DMS114 treated with DMSO at 0.1 percent for 48 hours (cell line): ENCODE measurements around the gene CDC37L1.
A peak's percentile ranks its signal among the peaks of the same experiment; 100 is the strongest.
"Not testable (repeated sequence)": the region's sequence is repeated elsewhere in the genome, so short reads cannot be mapped to it uniquely, and the experiment has no call there.

Source experiments
- DNase-seq: peaks from one replicate; lab custom pipeline; 2025; ENCODE audit not compliant: unreplicated experiment; lab: John Stamatoyannopoulos, UW

Gene CDC37L1

DNA sequence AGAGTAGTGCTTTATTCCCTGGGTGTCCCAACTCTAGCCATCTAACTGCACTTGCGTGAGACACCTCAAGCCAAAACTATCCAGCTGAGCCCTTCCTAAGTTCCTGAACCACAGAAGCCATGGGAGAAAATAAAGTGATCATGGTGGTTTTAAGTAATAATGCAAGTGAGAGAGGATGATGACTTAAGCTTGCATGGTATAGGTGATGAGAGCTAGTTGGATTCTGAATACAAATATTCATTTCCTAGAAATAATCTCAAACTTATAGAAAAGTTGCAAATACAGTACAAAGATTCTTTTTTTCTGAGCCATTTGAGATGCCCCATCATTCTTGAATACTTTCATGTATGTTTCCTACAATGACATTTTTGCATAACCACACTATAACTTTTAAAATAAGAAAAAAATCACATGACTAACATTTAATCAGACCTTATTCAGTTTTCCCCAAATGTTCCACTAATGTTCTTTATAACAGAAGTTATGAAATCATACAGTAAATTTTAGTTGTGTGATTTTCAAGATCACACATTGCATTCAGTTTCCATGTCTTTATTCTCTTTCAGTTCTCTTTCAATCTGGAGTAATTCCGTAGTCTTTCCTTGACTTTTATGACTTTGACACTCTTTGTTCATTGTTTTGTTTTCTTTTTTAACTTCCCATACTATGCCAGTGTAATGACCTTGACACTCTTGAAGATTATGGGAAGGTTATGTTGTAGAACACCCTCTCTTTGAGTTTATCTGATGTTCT lies 67.1 kb downstream of the CDC37L1 start:
- no peak for DNase-seq

DNA sequence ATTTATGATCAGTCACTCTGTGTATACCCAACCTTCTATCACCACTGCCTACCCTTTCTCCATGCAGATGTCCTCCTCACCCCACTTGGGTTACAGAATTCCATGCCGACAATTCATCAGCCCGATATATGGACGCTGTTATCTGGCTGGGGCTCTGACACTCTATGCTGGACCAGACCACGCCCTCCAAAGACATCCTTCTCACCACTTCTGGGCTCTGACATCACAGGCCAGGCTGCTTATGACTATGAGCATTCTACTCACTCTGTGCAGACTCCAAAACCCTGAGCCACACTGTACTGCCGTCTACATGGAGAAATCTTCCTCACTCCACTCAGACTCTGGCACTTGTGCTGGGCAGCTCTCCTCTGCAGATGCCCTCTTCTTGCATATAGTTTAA lies 69.2 kb downstream of the CDC37L1 start:
- DNase-seq: no peak

DNA sequence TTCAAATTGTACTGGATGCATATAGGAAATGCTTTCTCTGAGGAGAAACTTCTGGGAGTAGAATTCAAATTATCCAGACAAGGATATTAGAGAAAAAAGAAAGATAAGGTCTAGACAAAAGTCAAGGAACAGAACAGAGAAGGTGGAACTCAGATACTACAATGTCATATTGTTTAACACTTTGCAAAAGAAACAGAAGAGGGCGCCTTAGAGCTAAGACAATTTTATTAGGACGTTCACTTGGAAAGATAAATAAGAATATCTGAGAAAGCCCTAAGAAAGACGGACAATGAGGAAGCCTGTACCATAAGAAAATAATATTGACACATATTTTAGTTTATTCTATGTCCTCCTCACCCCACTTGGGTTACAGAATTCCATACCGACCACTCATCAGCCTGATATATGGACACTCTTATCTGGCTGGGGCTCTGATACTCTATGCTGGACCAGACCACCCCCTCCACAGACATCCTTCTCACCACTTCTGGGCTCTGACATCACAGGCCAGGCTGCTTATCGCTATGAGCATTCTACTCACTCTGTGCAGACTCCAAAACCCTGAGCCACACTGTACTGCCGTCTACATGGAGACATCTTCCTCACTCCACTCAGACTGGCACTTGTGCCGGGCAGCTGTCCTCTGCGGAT lies 70.8 kb downstream of the CDC37L1 start:
- DNase-seq: peak; percentile 2

DNA sequence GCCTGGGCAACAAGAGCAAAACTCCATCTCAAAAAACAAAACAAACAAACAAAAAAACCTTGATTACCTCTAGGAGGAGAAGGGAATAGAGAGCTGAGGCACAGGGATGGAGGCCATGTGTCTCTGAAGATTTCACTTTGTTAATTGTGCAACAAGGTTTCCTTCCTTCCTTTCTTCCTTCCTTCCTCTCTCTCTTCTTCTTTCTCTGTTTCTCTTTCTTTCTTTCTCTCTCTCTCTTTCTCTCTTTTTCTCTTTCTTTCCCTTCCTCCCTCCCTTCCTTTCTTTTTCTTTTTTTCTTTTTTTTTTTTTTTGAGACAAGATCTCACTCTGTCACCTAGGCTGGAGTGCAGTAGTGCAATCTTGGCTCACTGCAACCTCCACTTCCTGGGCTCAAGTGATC lies 75.2 kb downstream of the CDC37L1 start:
- DNase-seq: not testable (repeated sequence)

DNA sequence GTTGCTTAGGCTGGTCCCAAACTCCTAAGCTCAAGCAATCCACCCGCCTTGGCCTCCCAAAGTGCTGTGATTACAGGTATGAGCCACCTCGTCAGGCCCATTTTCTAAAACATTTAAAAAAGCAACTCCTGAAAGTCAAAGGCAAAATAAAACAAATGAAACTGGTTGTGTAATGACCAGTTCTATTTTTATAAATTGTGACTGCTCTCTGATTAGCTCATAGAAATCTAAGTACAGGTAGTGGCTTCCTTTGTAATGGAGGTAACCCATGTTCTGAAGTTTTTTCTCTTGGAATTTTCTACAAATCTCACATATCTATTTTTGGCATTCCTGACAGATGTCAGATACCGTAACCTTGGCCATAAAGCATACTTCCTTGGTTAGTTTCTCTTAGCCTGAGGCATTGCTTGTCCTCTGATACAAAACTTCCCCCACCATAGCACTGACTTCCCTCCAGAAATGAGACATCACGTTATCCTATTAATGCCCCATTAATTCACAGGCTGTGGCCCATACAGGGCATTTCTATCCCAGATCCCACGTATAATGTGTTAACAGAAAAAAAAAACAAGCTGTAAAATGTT lies 75.7 kb downstream of the CDC37L1 start:
- DNase-seq: no peak

- DNase-seq: no peak
Observed at GRCh38 chr9:4756420-4756819, 77.1 kb downstream of the CDC37L1 start.
